ENCODE data around the gene ACAP3. TPM values are rescaled to one million over a fixed set of nuclear protein-coding genes. Genes with fewer than 3 reads are reported as not detected.
A peak's percentile ranks its signal among the peaks of the same experiment; 100 is the strongest.

ACAP3 gene
- total RNA-seq, 1 donor from 2014 or later = 26.1 TPM

DNA sequence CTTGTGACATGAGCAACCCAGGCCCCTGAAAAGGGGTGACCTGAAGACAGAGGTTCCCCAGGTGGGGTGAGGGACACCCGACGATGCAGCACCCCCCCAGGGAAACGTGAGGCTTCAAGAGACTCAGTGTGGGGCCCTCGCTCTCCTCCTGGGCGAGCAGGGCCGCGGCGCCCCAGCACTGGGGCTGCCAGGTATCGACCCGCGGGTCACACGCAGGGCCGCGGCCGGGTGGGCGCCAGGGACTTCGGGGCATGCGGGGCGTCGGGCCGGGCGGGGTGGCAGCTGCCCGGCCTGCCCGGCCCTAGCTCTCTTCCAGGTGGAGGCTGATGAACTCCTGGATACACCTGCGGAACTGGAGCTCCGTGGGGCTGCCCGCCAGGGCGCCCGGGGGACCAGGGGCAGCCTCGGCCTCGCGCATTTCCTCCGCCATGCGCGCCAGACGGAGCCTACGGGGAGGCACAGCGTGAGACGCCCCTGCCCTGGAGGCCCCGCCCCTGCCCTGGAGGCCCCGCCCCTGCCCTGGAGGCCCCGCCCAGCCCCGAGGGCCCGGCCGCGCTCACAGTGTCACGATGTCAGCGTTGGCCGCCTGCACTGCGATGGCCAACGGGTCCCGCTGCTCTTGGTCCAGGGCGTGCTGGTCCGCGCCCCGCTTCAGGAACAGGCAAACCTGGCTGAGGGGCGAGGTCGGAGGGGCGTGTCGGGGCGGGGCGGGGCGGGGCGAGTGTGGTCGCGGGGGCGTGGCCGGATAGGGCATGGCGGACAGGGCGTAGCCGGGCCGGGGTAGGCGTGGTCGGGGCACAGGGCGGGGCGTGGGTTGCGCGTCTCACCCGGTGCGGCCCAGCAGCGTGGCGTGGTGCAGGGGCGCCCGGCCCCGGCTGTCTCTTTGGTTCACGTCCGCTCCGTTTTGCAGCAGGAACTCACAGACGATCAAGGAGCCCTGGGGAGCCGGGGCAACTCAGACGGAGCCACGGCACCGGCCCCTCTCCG lies 14.2 kb downstream of the ACAP3 start:
- POLR2A ChIA-PET = no interaction called here
- no peak overlapping the region for H3K4me3 Mint-ChIP-seq
- no peak for ATAC-seq (ENCODE audit: low read depth)
- no peak for DNase-seq
- H3K27ac Mint-ChIP-seq = no peak overlapping the region
- no peaks in the 10 kb centered on the region for H3K9me3 Mint-ChIP-seq
- TF ChIP-seq, protein P1, sequence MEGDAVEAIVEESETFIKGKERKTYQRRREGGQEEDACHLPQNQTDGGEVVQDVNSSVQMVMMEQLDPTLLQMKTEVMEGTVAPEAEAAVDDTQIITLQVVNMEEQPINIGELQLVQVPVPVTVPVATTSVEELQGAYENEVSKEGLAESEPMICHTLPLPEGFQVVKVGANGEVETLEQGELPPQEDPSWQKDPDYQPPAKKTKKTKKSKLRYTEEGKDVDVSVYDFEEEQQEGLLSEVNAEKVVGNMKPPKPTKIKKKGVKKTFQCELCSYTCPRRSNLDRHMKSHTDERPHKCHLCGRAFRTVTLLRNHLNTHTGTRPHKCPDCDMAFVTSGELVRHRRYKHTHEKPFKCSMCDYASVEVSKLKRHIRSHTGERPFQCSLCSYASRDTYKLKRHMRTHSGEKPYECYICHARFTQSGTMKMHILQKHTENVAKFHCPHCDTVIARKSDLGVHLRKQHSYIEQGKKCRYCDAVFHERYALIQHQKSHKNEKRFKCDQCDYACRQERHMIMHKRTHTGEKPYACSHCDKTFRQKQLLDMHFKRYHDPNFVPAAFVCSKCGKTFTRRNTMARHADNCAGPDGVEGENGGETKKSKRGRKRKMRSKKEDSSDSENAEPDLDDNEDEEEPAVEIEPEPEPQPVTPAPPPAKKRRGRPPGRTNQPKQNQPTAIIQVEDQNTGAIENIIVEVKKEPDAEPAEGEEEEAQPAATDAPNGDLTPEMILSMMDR (IDR thresholded peaks at IDR 0.05) = no peak
- CTCF ChIA-PET = interaction anchor here (0.7 kb wide), 1 partner anchor 171 kb away, joined by 3 read pairs; no protein-coding TSS in a partner anchor
- H3K4me1 Mint-ChIP-seq = peaks cover 10% of the 10 kb centered on the region
- intact Hi-C loops (cut with micrococcal nuclease) = loop anchor here (5.0 kb wide), 1 partner anchor 86 kb away; the partner anchor contains the start of gene TNFRSF18
- H3K36me3 Mint-ChIP-seq (ENCODE audit: low read depth) = no peaks in the 10 kb centered on the region
- H3K27me3 Mint-ChIP-seq = peaks cover 2% of the 10 kb centered on the region

DNA sequence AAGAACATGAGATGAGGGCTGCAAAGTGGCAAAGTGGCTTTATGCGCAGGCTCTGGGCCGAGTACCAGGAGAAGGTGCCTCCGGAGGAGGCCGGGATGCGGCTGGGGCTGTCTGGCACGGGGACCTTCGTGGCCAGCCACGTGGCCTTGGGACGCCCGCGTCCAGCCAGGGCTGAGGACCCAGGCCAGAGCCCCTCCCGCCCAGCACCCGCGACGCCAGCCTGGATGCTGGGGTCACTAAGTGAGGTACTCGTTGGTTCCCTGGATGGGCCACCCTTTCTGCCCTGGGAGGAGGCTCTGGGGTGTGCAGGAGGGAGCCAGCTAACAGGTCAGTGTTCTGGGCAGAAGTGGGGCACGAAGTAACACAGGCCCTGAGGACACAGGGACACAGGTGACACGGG lies 14.9 kb downstream of the ACAP3 start:
- intact Hi-C loops (cut with micrococcal nuclease) = loop anchor here (1.0 to 5.0 kb wide), 3 partner anchors 86 to 309 kb away; partner anchors contain the start of gene TNFRSF18
- DNase-seq (no peak), ATAC-seq (ENCODE audit: low read depth) (no peak)
- no peaks in the 10 kb centered on the region for H3K36me3 Mint-ChIP-seq (ENCODE audit: low read depth)
- TF ChIP-seq, protein P1 (IDR thresholded peaks at IDR 0.05) = no peak
- no peaks in the 10 kb centered on the region for H3K9me3 Mint-ChIP-seq
- CTCF ChIA-PET = interaction anchor here (0.7 to 3.2 kb wide), 3 partner anchors 170 to 221 kb away, joined by 3 to 71 read pairs (median 3); no protein-coding TSS in a partner anchor
- H3K4me3 Mint-ChIP-seq = no peak overlapping the region
- peaks cover 2% of the 10 kb centered on the region for H3K27me3 Mint-ChIP-seq
- no peak overlapping the region for H3K27ac Mint-ChIP-seq
- peaks cover 10% of the 10 kb centered on the region for H3K4me1 Mint-ChIP-seq
- POLR2A ChIA-PET = no interaction called here

DNA sequence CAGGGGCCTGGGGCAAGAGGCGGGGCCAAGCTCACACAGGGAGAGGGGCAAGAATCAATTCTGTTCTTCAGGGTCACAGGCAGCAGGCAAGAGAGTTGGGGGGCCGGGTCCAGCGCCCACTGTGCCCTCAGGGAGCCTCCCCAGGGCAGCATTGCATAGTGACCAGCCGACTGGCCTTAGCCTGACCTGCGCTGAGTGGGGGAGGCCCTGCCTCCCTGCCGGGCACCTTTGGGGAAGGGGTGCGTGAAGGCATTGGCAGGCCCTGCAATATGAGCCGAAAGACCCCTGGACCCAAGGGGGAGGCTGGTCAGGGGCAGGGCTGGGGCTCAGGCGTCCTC lies 15.3 kb downstream of the ACAP3 start:
- peaks cover 10% of the 10 kb centered on the region for H3K4me1 Mint-ChIP-seq
- H3K27ac Mint-ChIP-seq = no peak overlapping the region
- ChIA-PET POLR2A (interaction anchor here (0.6 to 1.4 kb wide), 6 partner anchors 170 to 308 kb away, joined by 3 to 11 read pairs (median 4); no protein-coding TSS in a partner anchor), CTCF (interaction anchor here (0.7 to 3.2 kb wide), 19 partner anchors 11 to 310 kb away, joined by 3 to 71 read pairs (median 4); partner anchors contain the start of genes ISG15 and PERM1)
- no peak overlapping the region for H3K4me3 Mint-ChIP-seq
- ATAC-seq (ENCODE audit: low read depth) (no peak), DNase-seq (no peak)
- H3K36me3 Mint-ChIP-seq (ENCODE audit: low read depth) = no peaks in the 10 kb centered on the region
- no peaks in the 10 kb centered on the region for H3K9me3 Mint-ChIP-seq
- TF ChIP-seq, protein P1 (IDR thresholded peaks at IDR 0.05) = no peak
- peaks cover 2% of the 10 kb centered on the region for H3K27me3 Mint-ChIP-seq
- intact Hi-C loops (cut with micrococcal nuclease) = loop anchor here (1.0 to 5.0 kb wide), 3 partner anchors 85 to 308 kb away; partner anchors contain the start of gene TNFRSF18

DNA sequence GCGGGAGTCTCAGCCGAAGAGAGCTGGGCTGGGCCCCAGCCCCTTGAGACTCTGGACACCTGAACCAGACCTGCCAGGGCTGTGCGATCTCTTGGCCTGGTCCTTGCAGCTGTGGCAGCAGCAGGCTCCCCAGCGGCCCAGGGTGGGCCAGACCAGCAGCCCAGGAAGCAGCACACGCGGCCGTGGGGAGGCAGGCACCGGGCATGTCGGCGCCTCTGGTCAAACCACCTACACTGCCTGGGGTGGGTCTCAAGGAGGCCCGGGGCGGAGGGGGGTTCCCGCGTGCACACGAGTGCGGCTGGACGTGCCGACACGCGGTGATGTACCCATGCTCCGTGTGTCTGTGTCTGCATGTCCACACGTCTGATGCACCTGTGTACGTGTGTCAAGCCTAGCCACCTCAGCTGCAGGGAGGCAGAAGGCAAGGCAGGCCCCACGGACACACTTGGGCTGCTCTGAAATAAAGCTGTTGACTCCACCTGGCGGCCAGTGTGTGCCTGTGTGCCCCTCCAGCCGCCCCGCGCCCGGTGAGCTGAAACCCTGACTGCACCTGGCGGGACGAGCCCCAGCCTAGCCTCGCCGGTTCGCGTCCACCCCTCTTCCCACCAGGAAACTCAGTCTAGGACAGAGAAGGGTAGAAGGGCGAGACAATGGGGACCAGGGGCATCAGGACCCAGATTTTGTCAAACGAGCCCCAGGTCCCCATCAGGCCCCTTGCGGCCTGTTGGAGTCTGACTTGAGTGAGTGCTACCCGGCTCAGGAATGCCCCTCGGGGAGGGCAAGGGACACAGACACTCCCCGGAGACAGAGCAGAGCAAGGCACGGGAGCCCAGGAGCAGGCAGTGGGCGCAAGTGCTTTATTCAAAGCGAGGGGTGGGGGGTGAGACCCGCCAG lies 15.9 kb downstream of the ACAP3 start:
- peaks cover 2% of the 10 kb centered on the region for H3K27me3 Mint-ChIP-seq
- TF ChIP-seq, protein P1 (IDR thresholded peaks at IDR 0.05) = no peak
- intact Hi-C loops (cut with micrococcal nuclease) = loop anchor here (1.0 to 5.0 kb wide), 4 partner anchors 84 to 307 kb away; partner anchors contain the start of gene TNFRSF18
- H3K36me3 Mint-ChIP-seq (ENCODE audit: low read depth) = no peaks in the 10 kb centered on the region
- H3K4me3 Mint-ChIP-seq = no peak overlapping the region
- POLR2A ChIA-PET = interaction anchor here (0.6 to 1.4 kb wide), 6 partner anchors 170 to 308 kb away, joined by 3 to 11 read pairs (median 4); no protein-coding TSS in a partner anchor
- H3K9me3 Mint-ChIP-seq = no peaks in the 10 kb centered on the region
- peaks cover 10% of the 10 kb centered on the region for H3K4me1 Mint-ChIP-seq
- ATAC-seq (ENCODE audit: low read depth) = peak; percentile 92
- peak; percentile 68 for DNase-seq
- no peak overlapping the region for H3K27ac Mint-ChIP-seq
- CTCF ChIA-PET = interaction anchor here (0.7 to 3.2 kb wide), 20 partner anchors 12 to 310 kb away, joined by 3 to 71 read pairs (median 4); partner anchors contain the start of genes ISG15 and PERM1

All from activated B cell treated with CpG ODN at 0.5 μM for 24 hours (primary cell).